ENCODE measurements around the gene UBXN7. TPM values are rescaled to one million over a fixed set of nuclear protein-coding genes. Genes with fewer than 3 reads are reported as not detected.
A peak's percentile ranks its signal among the peaks of the same experiment; 100 is the strongest.
"Not testable (repeated sequence)": the region's sequence is repeated elsewhere in the genome, so short reads cannot be mapped to it uniquely, and the experiment has no call there.

UBXN7 gene
- 11.8 and 17.0 TPM in 2 replicates for total RNA-seq

DNA sequence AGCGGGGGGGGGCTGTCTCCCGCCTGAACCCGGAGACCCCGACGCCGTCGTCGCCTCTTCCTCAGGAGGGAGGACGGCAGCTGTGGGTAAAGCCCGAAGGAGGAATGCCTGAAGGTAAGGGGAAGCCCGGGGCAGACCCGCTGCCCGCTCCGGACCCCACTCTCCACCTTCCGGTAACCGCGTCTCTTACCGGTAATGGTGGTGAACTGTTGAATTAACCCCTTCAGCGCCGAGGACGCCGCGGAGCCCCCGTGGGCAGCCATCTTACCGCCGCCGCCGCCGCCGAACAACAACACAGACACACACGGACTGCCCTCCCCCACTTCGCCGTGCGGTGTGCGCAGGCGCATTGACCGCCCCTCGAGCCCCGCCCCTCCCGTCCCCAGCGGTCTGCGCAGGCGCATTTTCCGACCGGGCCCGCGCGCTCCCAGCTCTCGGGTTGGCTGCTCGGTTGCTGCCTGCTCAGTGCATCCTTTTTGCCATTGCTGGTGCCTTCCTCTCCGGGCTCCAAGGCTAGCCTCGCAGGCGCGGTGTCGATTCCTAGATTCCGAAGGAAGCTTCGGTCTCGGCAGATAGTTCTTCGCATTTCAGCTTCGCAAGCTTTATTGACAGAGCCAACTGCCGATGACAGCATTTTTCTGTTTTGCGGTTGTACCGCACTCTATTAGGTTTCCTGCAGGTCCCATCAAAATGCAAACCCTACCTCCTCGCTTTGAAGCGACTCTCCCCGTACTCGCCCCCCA, at the start of gene UBXN7:
Gene UBXN7, minus strand, starts transcription at position 291 of the 743 bp plus-strand sequence. Its CDS starts 28 bp downstream, at position 263.
- no peaks in the 10 kb centered on the region for H3K27me3 ChIP-seq (ENCODE audit: control insufficient read depth, insufficient read depth, low read length)
- peak within 1 kb of the TSS; percentile 60 for H3K4me3 ChIP-seq (ENCODE audit: low read depth, low read length)
- no peak for FAIRE-seq
- no peak for TF ChIP-seq CTCF (IDR thresholded peaks at IDR 0.05; ENCODE audit: insufficient read depth, low read length, severe bottlenecking)
- no peaks in the 10 kb centered on the region for H3K36me3 ChIP-seq (ENCODE audit: control insufficient read depth, insufficient read depth, low read length)
- DNase-seq (ENCODE audit: low read depth): peak; percentile 82

DNA sequence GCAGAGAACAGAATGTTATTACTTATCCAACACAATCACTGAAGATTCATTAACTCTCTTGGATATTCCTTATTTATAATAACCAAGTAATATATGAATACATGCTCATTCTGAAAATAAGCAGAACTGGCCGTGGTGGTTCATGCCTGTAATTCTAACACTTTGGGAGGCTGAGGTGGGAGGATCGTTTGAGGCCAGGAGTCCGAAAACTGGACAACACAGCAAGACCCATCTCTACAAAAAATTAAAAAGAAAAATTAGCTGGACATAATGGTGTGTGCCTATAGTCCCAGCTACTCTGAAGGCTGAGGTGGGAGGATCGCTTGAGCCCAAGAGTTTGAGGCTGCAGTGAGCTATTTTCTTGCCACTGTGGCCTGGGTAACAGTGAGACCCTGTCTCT, 45.5 kb upstream of the UBXN7 start:
- Histone ChIP-seq H3K36me3 (ENCODE audit: control insufficient read depth, insufficient read depth, low read length) (peaks cover 4% of the 10 kb centered on the region), H3K27me3 (ENCODE audit: control insufficient read depth, insufficient read depth, low read length) (no peaks in the 10 kb centered on the region), H3K4me3 (ENCODE audit: low read depth, low read length) (no peak overlapping the region)
- DNase-seq (ENCODE audit: low read depth) (no peak), FAIRE-seq (no peak)
- no peak for TF ChIP-seq CTCF (IDR thresholded peaks at IDR 0.05; ENCODE audit: insufficient read depth, low read length, severe bottlenecking)

DNA sequence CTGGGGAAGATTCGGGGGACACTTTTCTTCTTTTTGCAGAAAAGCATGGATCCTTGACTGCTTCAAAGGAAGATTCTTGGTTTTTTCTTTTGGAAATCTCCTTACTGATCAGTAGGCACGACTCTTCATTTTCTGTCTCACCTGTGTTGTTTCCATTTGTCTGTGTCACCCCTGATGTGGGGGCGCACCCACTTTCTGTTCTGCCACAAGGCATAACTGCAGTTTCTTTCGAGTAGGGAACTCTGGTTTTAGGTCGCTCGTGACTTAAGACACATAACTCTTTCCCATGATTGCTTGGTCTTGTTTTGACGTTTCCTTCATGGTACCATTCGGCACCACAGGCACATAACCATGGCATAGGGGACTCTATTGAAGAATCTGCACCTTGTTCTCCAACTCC, 40.1 kb upstream of the UBXN7 start:
- peaks cover 5% of the 10 kb centered on the region for H3K36me3 ChIP-seq (ENCODE audit: control insufficient read depth, insufficient read depth, low read length)
- DNase-seq (ENCODE audit: low read depth): no peak
- no peaks in the 10 kb centered on the region for H3K27me3 ChIP-seq (ENCODE audit: control insufficient read depth, insufficient read depth, low read length)
- no peak for FAIRE-seq
- TF ChIP-seq CTCF (IDR thresholded peaks at IDR 0.05; ENCODE audit: insufficient read depth, low read length, severe bottlenecking): no peak
- H3K4me3 ChIP-seq (ENCODE audit: low read depth, low read length): no peak overlapping the region

- no peak overlapping the region for H3K4me3 ChIP-seq (ENCODE audit: low read depth, low read length)
- DNase-seq (ENCODE audit: low read depth) (no peak), FAIRE-seq (no peak)
- TF ChIP-seq CTCF (IDR thresholded peaks at IDR 0.05; ENCODE audit: insufficient read depth, low read length, severe bottlenecking): no peak
- peaks cover 5% of the 10 kb centered on the region for H3K36me3 ChIP-seq (ENCODE audit: control insufficient read depth, insufficient read depth, low read length)
- H3K27me3 ChIP-seq (ENCODE audit: control insufficient read depth, insufficient read depth, low read length): no peaks in the 10 kb centered on the region
These were observed 39.3 kb upstream of the UBXN7 start for GRCh38 chr3:196471551-196471950.

GRCh38 chr3:196470182-196470581, 38.0 kb upstream of the UBXN7 start:
- FAIRE-seq; DNase-seq (ENCODE audit: low read depth); H3K36me3 ChIP-seq (ENCODE audit: control insufficient read depth, insufficient read depth, low read length); H3K4me3 ChIP-seq (ENCODE audit: low read depth, low read length); H3K27me3 ChIP-seq (ENCODE audit: control insufficient read depth, insufficient read depth, low read length): not testable (repeated sequence)

GRCh38 chr3:196463804-196464203, 31.6 kb upstream of the UBXN7 start:
- DNase-seq (ENCODE audit: low read depth) (no peak), FAIRE-seq (no peak)
- no peaks in the 10 kb centered on the region for H3K27me3 ChIP-seq (ENCODE audit: control insufficient read depth, insufficient read depth, low read length)
- no peaks in the 10 kb centered on the region for H3K36me3 ChIP-seq (ENCODE audit: control insufficient read depth, insufficient read depth, low read length)
- no peak overlapping the region for H3K4me3 ChIP-seq (ENCODE audit: low read depth, low read length)
- TF ChIP-seq CTCF (IDR thresholded peaks at IDR 0.05; ENCODE audit: insufficient read depth, low read length, severe bottlenecking): no peak
